ENCODE measurements around the gene FERMT3.
"Not testable (repeated sequence)": the region's sequence is repeated elsewhere in the genome, so short reads cannot be mapped to it uniquely, and the experiment has no call there.

The FERMT3 gene

GRCh38 chr11:64206457-64207255 lies at the start of gene FERMT3:
FERMT3 (plus strand) TSS chr11:64206721; CDS start chr11:64207365, 644 bp downstream.
- FAIRE-seq (no peak), DNase-seq (ENCODE audit: insufficient read length, low spot score) (no peak)

DNA sequence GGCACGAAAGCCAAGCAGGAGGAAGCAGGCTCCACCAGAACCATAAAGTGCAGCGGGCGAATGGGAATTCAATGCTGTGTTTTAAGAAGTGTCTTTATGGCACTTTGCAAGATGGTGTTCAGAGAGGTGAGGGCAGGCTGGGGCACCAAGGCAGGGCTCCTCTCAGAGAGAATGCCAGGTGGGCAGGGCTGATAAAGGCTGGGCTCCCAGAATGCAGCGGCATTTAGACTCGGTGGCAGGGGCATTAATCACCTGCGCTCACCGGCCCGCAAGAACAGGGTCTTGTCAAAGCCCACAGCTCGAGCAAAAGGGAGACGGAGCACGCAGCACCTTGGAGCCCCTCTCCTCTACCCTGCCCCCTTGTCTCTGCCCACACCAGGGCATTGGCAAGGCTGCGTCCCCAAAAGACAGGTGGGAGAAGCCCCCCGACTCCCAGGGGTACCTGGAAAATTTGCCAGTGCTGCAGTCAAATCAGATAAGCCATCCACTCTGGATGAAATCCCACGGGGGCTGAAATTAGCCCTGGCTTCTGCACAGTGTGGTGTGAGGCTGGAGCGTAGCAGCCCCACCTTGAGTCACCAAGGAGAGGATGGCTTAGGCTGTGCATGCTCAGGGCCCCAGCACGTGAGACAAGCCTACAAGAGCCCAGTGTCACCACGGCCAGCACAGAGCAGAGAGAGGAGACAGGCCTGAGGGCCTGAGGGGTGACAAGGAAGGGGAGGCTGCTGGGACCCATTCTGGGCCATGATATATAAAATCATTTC lies 48.7 kb upstream of the FERMT3 start:
- DNase-seq (ENCODE audit: insufficient read length, low spot score) = no peak
- FAIRE-seq = no peak

DNA sequence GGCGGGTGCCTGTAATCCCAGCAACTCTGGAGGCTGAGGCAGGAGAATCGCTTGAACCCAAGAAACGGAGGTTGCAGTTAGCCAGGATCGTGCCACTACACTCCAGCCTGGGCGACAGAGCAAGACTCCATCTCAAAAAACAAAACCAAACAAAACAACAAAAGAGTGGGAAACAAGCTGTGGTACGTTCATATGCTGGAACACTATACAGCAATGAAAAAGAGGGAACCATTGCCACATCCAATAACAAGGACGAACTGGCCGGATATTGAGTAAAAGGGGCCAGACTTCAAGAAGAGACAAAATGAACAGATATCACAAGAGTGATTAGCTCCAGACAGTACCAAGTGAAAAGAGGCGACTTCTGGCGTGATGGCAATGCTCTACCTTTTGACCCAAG lies 45.5 kb upstream of the FERMT3 start:
- FAIRE-seq (no peak), DNase-seq (ENCODE audit: insufficient read length, low spot score) (no peak)

DNA sequence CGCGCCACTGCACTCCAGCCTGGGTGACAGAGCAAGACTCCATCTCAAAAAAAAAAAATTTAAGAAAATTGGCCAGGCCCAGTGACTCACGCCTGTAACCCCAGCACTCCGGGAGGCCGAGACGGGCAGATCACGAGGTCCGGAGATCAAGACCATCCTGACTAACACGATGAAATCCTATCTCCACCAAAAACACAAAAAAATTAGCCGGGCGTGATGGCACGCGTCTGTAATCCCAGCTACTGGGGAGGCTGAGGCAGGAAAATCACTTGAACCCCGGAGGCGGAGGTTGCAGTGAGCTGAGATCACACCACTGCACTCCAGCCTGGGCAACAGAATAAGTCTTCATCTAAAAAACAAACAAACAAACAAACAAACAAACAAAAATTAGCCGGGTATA lies 43.8 kb upstream of the FERMT3 start:
- DNase-seq (ENCODE audit: insufficient read length, low spot score); FAIRE-seq: not testable (repeated sequence)

DNA sequence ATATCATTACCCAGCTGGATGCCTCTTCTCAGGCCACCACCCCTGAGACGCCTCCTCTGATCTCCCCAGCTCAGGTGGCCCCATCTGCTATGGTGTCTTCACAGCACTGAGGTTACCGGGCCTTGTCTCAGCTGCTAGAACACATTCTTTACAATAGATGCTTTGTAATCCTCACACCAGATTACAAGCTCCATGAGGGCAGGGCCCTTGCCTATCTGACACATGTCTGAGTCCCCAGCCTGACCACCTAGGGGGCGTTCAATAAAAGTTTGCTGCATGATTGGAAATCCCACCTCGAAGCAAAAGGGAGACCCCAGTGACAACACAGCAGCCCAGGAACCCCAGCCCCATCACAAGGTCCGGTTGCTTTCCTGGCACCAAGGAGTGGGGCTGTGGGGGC lies 42.6 kb upstream of the FERMT3 start:
- no peak for DNase-seq (ENCODE audit: insufficient read length, low spot score)
- FAIRE-seq = no peak

DNA sequence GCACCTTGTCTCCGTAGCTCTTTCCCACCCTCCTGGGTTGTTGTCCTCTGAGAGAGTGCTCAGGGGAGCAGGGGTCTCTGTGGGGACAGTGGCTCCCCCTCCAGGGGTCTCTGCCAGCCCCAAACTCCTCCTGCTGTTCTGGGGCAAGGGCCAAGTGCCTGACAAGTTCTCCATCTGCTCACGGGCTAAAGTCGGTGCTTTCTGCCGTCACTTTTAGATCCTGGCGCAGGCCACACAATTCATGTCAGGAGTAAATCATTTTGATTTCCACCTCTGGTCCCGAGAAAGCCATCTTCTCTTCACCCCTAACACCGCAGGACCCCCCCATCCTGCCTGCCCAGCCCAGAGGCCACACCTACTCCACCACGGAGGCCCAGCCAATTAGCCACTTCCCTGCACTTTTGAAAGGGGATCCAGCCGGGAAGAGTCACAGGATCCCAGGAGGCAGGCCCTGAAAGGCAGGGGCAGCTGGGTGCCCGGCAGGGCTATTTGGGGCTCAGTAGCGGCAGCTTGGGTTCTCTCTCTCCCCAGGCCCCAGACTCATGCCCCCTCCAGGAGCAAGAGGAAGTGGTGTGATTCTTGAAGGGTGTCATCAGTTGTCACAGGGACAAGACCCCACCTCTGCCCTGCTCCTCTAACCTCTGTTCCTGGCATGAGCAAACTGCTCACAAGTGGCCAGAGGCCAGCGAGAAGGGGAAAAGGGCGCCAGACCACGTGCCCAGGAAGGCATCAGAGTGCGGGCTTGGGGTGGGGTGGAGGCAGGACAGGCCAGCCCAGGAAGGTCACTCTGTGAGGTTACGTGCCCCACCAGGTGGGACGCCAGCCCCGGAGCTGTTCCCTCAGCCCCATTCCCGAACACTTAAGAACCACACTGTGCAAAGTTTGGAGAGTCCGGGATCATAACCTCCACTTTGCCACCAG lies 41.9 kb upstream of the FERMT3 start:
- FAIRE-seq = no peak
- DNase-seq (ENCODE audit: insufficient read length, low spot score) = no peak

DNA sequence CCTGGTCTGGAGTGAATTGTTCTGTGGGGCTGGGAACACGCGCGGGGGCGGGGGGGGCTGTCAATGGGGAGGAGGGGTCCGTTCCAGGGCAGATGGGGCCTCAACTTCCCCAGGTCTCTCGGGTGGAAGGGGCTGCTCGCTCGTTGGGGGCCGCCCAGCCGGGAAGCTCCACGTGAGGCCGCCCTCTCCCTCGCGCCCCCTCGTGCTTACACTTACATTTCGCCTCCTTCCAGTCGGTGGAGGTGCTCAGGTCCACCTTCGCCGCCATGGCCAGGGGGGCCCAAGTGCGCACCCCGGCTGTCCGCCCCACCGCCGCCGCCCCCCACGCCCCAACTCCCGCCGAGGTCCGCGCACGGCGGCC lies 41.1 kb upstream of the FERMT3 start:
- DNase-seq (ENCODE audit: insufficient read length, low spot score) = no peak
- FAIRE-seq = no peak

GRCh38 chr11:64165842-64166635 lies 40.5 kb upstream of the FERMT3 start, which contains the start of gene MACROD1:
MACROD1 (minus strand) TSS chr11:64166113; CDS start chr11:64165994, 119 bp downstream.
- DNase-seq (ENCODE audit: insufficient read length, low spot score) (peak; percentile 78), FAIRE-seq (no peak)

DNA sequence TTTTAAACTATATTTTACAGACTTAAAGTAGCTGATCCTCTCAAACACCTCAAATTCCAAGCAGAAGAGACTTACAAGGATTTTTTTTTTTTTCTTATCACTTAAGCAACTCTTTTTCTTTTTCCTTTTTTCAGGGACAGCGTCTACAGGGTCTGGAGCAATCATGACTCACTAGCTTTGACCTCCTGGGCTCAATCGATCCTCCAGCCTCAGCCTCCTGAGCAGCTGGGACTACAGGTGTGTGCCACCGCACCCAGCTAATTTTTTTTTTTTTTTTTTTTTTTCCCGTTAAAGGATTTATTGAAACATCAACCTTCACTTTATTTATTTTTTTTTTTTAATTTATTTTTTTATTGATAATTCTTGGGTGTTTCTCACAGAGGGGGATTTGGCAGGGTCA lies 36.1 kb upstream of the FERMT3 start:
- DNase-seq (ENCODE audit: insufficient read length, low spot score) (no peak), FAIRE-seq (no peak)

DNA sequence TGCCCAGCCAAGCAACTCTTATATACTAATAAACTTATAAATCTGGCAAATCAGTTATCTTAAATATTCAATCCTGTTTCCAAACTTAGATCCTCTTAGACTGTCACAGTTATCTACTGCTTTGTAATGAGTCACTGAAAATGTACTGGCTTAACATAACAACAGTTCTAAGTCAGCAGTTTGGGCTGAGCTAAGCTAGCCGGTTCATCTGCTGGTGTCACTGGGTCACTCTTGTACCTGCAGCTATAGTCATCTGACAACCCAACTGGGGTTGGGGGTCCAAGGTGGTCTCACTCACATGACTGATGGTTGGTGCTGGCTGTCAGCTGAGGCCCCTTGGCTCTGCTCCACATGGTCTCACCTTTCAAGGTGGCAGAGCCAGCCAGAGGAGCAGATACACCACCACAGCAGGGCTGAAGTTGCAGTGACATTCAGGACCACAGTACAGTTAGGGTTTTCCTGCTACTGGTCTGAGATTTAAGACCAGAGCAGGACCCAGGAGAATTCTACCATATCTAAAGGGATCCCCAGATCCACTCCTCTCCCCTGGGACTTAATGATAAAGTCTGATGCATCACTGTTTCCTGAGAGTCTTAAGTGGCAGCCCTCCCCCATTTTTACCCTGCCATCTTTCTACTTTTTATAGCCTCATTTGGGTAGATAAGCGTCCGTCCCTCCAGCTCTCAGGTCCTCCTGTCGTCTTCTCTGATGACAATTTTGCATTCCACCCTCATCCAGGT lies 32.7 kb upstream of the FERMT3 start:
- no peak for DNase-seq (ENCODE audit: insufficient read length, low spot score)
- no peak for FAIRE-seq

DNA sequence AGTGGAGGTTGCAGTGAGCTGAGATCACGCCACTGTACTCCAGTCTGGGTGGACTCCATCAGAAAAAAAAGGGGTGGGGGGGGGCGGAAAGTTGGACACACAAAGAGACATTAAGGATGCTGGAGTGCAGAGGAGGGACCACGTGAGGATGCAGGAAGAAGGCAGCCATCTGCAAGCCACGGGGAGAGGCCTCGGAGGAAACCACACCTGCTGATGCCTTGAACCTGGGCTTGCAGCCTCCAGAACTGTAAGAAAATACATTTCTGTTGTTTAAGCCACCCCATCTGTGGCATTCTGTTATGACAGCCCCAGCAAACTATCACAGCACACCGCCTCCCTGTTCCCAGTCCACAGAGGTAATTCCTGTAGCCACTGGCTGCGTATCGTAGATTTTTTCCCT lies 29.8 kb upstream of the FERMT3 start:
- DNase-seq (ENCODE audit: insufficient read length, low spot score) (no peak), FAIRE-seq (no peak)

- DNase-seq (ENCODE audit: insufficient read length, low spot score) (no peak), FAIRE-seq (no peak)
Observed at GRCh38 chr11:64178203-64178602, 28.3 kb upstream of the FERMT3 start.

DNA sequence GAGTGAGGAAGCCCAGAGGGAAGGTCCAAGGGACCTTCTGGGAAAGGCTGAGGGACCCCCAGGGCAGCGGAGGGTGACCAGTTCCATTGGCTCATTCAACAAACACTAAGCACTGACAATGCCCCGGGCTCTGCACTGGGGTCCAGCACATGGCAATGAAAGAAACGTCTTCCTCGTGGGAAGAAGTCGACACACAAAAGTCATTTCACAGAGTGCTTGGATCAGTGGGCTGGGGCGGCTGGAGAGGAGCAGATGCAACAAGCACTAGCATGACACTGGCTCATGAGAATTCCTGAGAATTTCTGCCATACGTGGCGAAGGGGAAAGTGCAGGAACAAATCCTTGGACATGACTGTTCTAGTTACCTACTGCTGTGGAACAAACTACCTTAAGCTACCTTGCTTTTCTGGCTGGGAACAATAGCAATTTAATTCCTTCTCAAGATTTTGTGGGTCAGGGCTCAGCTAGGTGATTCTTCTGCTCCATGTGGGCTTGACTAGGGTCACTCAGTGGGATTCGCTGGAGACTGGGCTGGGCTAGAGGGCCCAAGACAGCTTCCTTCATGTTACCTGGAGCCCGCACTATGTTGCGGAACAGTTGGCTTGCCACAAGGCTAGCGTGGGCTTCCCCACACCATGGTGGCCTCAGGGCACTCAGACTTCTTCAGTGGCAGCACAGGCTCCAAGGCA lies 27.4 kb upstream of the FERMT3 start:
- no peak for FAIRE-seq
- no peak for DNase-seq (ENCODE audit: insufficient read length, low spot score)

DNA sequence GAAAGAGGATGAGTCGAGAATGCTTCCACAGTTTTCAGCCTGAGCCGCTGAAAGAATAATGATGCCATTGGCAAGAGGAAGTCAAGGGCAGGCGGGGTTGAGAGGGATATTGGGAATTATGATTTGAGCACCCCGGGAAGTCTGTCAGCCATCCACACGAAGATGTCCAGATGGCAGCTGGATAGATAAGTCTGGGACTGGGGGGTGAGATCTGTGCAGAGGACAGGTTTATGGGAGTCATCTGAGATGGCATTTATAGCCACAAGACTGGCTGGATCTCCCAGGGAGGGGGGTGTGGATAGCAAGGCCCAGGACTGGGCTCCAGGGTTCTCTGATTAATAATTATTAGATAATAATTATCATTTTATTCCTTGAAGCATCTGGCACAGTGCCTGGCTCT lies 25.6 kb upstream of the FERMT3 start:
- DNase-seq (ENCODE audit: insufficient read length, low spot score) (no peak), FAIRE-seq (no peak)

- FAIRE-seq = peak; percentile 83
Observed at GRCh38 chr11:64181506-64182411, 24.8 kb upstream of the FERMT3 start.

DNA sequence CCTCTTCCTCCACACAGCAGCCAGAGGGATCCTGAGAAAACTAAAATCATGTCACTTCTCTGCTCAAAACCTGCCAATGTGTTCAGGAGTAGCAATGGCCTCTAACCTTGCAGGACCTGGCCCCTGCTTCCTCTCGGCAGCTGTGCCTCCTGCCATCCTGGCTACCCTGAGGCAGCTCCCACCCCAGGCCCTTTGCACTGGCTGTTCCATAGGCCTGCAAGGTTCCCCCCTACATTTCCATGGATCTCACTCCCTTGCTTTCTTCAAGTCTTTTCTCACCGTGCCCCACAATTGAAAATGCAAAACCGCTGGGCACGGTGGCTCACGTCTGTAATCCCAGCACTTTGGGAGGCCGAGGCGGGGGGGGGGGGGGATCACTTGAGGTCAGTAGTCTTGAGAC lies 22.6 kb upstream of the FERMT3 start:
- FAIRE-seq = no peak

More at GRCh38 chr11:64181506-64182411, 24.8 kb upstream of the FERMT3 start:
- DNase-seq (ENCODE audit: insufficient read length, low spot score) = peak; percentile 89

DNA sequence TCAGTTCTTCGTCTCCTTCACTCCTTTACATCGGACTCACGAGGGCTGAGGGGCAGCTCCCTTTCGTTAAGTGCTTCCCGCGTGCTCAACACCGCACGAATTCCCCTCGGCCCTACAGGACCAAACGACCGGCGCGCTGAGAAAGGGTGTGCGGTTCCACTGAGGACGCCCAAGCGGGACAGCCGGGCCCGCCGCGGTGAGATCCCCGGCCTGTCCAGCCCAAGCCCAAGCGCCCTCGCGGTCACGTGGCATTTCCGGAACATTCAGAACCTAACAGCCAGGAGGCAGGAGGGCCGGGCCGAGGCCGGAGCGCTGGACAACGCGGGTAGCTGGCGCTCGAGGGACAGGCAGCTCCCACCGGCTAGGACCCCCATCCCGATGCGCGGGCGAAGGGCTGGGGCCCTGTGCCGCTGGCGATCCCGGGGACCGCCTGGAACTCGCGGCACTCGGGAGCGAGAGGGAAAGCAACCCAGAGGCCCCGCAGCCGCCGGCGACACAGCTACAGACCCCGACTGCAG lies 21.3 kb upstream of the FERMT3 start:
- peak; percentile 45 for DNase-seq (ENCODE audit: insufficient read length, low spot score)
- no peak for FAIRE-seq

More for the DNA sequence above, 22.6 kb upstream of the FERMT3 start:
- DNase-seq (ENCODE audit: insufficient read length, low spot score) = no peak

All from HTR-8/SVneo (cell line).